ENCODE data around the gene ZMYND10. TPM values are rescaled to one million over a fixed set of nuclear protein-coding genes. Genes with fewer than 3 reads are reported as not detected.

Gene ZMYND10
- total RNA-seq, 1 experiment from 2014 or later, result 1.4 TPM

DNA sequence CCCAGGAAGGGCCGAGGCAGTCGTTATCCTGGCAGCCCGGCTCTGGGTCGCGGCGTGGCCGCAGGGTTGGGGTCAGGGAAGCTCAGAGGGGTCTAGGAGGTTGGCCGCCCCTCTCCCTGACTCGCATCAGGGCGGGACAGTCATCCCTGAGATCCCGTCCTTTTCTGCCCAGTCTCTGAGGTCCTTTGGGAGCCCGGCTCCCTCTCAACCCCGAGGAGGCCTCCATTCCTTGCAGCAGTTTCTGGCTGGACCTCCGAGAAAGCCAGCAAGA, 23.5 kb downstream of the ZMYND10 start:
- Histone ChIP-seq H4K8ac (replicated peaks; ENCODE audit: insufficient read length, low read depth, low read length) (no peak overlapping the region), H2BK5ac (ENCODE audit: insufficient read length, low read length) (no peak overlapping the region), H3K4ac (ENCODE audit: low read depth, low read length) (no peak overlapping the region), H3K4me1 (ENCODE audit: insufficient read depth, low read length) (peaks cover 6% of the 10 kb centered on the region; the same call in 1 of the 2 replicates), H3K27me3 (ENCODE audit: insufficient read depth, low read length) (no peaks in the 10 kb centered on the region), H3K79me2 (ENCODE audit: insufficient read depth, low read length) (peaks cover 5% of the 10 kb centered on the region; the same call in 1 of the 2 replicates), H4K91ac (ENCODE audit: insufficient read length, low read depth, low read length) (no peak overlapping the region), H2AFZ (ENCODE audit: low read length) (no peak overlapping the region), H4K5ac (ENCODE audit: insufficient read length, low read depth, low read length) (no peak overlapping the region), H3K79me1 (ENCODE audit: insufficient read depth, low read depth, low read length, poor library complexity, severe bottlenecking) (no peaks in the 10 kb centered on the region), H3K23ac (ENCODE audit: insufficient read length, low read depth, low read length) (no peak overlapping the region), H2BK15ac (ENCODE audit: low read depth, low read length) (no peak overlapping the region), H3T11ph (ENCODE audit: low read length) (no peak overlapping the region), H3K23me2 (ENCODE audit: insufficient read length, low read depth, low read length, poor library complexity, severe bottlenecking) (peaks cover 15% of the 10 kb centered on the region), H2BK12ac (ENCODE audit: insufficient read length, low read depth, low read length) (no peak overlapping the region), H2BK20ac (ENCODE audit: low read depth, low read length, poor library complexity, severe bottlenecking) (no peak overlapping the region), H3K27ac (ENCODE audit: insufficient read length, low read depth, low read length) (no peak overlapping the region), H4K20me1 (ENCODE audit: control insufficient read depth, insufficient read depth, insufficient read length) (no peaks in the 10 kb centered on the region), H3K9me3 (ENCODE audit: control insufficient read depth, low read depth, low read length) (no peaks in the 10 kb centered on the region), H3K4me2 (ENCODE audit: insufficient read depth, insufficient read length, low read length) (peak overlapping the region; percentile 37), H3K56ac (ENCODE audit: insufficient read length, low read depth, low read length) (no peak overlapping the region), H3K9ac (ENCODE audit: extremely low read depth, insufficient read length, low read length) (peak overlapping the region; percentile 21), H2BK120ac (ENCODE audit: low read depth, low read length, poor library complexity, severe bottlenecking) (no peak overlapping the region), H3K18ac (ENCODE audit: insufficient read length, low read depth, low read length) (peak overlapping the region; percentile 41), H2AK5ac (ENCODE audit: insufficient read length, low read length) (no peak overlapping the region), H3K14ac (ENCODE audit: insufficient read depth, low read length) (peak overlapping the region; percentile 36; the same call in 1 of the 2 replicates)
- peaks cover 32 to 53% (median 42%) of the 10 kb centered on the region in 3 experiments for H3K36me3 Mint-ChIP-seq (ENCODE audit: insufficient read depth in 1 of 3, low read depth in 3 of 3)
- peak overlapping the region; percentile 85 to 90 for H3K4me3 Mint-ChIP-seq
- WGBS (ENCODE audit: extremely low coverage, insufficient read length, low lambda C conversion rate), result no CpG with 5 or more reads among the region's 14 CpGs
- peak overlapping the region in 1 of 3 experiments; percentile 95; a peak in 3 of 7 replicates for H3K27ac Mint-ChIP-seq
- H3K27me3 Mint-ChIP-seq (ENCODE audit: low read depth), result no peaks in the 10 kb centered on the region
- DNase-seq, result no peak
- TF ChIP-seq, protein P1, sequence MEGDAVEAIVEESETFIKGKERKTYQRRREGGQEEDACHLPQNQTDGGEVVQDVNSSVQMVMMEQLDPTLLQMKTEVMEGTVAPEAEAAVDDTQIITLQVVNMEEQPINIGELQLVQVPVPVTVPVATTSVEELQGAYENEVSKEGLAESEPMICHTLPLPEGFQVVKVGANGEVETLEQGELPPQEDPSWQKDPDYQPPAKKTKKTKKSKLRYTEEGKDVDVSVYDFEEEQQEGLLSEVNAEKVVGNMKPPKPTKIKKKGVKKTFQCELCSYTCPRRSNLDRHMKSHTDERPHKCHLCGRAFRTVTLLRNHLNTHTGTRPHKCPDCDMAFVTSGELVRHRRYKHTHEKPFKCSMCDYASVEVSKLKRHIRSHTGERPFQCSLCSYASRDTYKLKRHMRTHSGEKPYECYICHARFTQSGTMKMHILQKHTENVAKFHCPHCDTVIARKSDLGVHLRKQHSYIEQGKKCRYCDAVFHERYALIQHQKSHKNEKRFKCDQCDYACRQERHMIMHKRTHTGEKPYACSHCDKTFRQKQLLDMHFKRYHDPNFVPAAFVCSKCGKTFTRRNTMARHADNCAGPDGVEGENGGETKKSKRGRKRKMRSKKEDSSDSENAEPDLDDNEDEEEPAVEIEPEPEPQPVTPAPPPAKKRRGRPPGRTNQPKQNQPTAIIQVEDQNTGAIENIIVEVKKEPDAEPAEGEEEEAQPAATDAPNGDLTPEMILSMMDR (conservative IDR thresholded peaks at IDR 0.05), result no peak; the same call in 2 of the 3 replicates
- H3K4me1 Mint-ChIP-seq, result peaks cover 23 to 46% of the 10 kb centered on the region in 2 experiments
- no peaks in the 10 kb centered on the region for H3K9me3 Mint-ChIP-seq
